GM12878 (cell line): ENCODE measurements around the gene CD1B. TPM values are rescaled to one million over a fixed set of nuclear protein-coding genes. Genes with fewer than 3 reads are reported as not detected.
A peak's percentile ranks its signal among the peaks of the same experiment; 100 is the strongest.

Experiments
- ATAC-seq: fragments of 200-7000 bp; cut with Tn5 transposase; 3 replicates; pipeline ENCODE4 v1.9.1; 2020; ENCODE audit warnings: mild to moderate bottlenecking, moderate library complexity
- BruUV-seq: library from RNA; stranded (reverse); fragments of 400-500 nt; replicated peaks from 2 replicates; lab custom pipeline; 2021; lab: Mats Ljungman, UMichigan
- CTCF ChIA-PET: fragments of 300-600 bp; sonication (Branson Sonifier 250); formaldehyde crosslinking; extraction: SDS; loops from one replicate; lab custom pipeline; 2021; ENCODE audit warnings: inconsistent platforms; lab: Yijun Ruan, JAX
- POLR2A ChIA-PET: fragments of 350-600 bp; formaldehyde crosslinking; extraction: SDS; loops from one replicate; lab custom pipeline; 2021; ENCODE audit warnings: inconsistent platforms; lab: Charles Lee
- RAD21 ChIA-PET: fragments of 300-600 bp; sonication (Branson Sonifier 250); formaldehyde crosslinking; loops from one replicate; lab custom pipeline; 2023; ENCODE audit warnings: antibody characterized with exemption; ENCODE audit not compliant: unreplicated experiment; lab: Charles Lee
- SMC1A ChIA-PET: fragments of 300-600 bp; sonication (Branson Sonifier 250); formaldehyde crosslinking; loops from one replicate; lab custom pipeline; 2023; ENCODE audit not compliant: unreplicated experiment, uncharacterized antibody; lab: Charles Lee
- DNase-seq: peaks from one replicate; pipeline ENCODE4 v3.0.0-alpha.2; 2011; ENCODE audit warnings: low read depth, low spot score
- FAIRE-seq: peaks from 3 replicates; lab custom pipeline; 2011; peaks lifted over from hg19 to GRCh38; lab: Jason Lieb, UNC
- H2AFZ ChIP-seq: 2 replicates; pipeline ENCODE4 v1.6.0; 2011; ENCODE audit warnings: low read depth, low read length, control low read depth; ENCODE audit not compliant: control insufficient read depth
- H3K27ac ChIP-seq: 2 replicates; pipeline ENCODE4 v1.5.1; 2011; ENCODE audit warnings: control low read depth; ENCODE audit not compliant: control insufficient read depth, insufficient read depth
- H3K27me3 ChIP-seq, 2 experiments: replicated peaks in 1 of 2; 2 replicates each; pipeline versions ENCODE4 v1.6.0 to v1.6.1; 2011; ENCODE audit warnings: low read length in 1 of 2; ENCODE audit not compliant: control insufficient read depth in 2 of 2, insufficient read depth in 2 of 2
- H3K36me3 ChIP-seq, 2 experiments: 2 replicates each; pipeline ENCODE4 v1.5.1; 2011; ENCODE audit warnings: low read length in 1 of 2; ENCODE audit not compliant: control insufficient read depth in 2 of 2, insufficient read depth in 2 of 2
- H3K4me1 ChIP-seq: 2 replicates; pipeline ENCODE4 v1.6.1; 2011; ENCODE audit warnings: mild to moderate bottlenecking, low read length, moderate library complexity, mixed read lengths; ENCODE audit not compliant: control insufficient read depth, insufficient read depth
- H3K4me2 ChIP-seq: 2 replicates; pipeline ENCODE4 v1.6.0; 2011; ENCODE audit warnings: control low read depth; ENCODE audit not compliant: control insufficient read depth, insufficient read depth
- H3K4me3 ChIP-seq: fragments of 200-600 bp; sonication (generic); 2 replicates; pipeline ENCODE4 v1.5.1; 2016
- H3K79me2 ChIP-seq: 2 replicates; pipeline ENCODE4 v1.6.0; 2011; ENCODE audit warnings: low read length; ENCODE audit not compliant: control insufficient read depth, insufficient read depth
- H3K9ac ChIP-seq: 2 replicates; pipeline ENCODE4 v1.8.0; 2011; ENCODE audit warnings: low read length, control low read depth, mixed read lengths; ENCODE audit not compliant: control insufficient read depth, insufficient read depth
- H3K9me3 ChIP-seq: replicated peaks from 3 replicates; pipeline ENCODE4 v1.5.1; 2011; ENCODE audit warnings: mild to moderate bottlenecking, low read length; ENCODE audit not compliant: control insufficient read depth, insufficient read depth
- H4K20me1 ChIP-seq: 2 replicates; pipeline ENCODE4 v1.6.0; 2011; ENCODE audit not compliant: control insufficient read depth, insufficient read depth
- ATF2 ChIP-seq: IDR thresholded peaks from 2 replicates; pipeline ENCODE4 v1.6.1; 2012; ENCODE audit warnings: low read length, inconsistent platforms
- ESRRA ChIP-seq: IDR thresholded peaks from 2 replicates; pipeline ENCODE4 v1.6.1; 2012; ENCODE audit warnings: mild to moderate bottlenecking, low read length, improper control_type of control experiment
- FOXM1 ChIP-seq: IDR thresholded peaks from 2 replicates; pipeline ENCODE4 v1.6.1; 2012; ENCODE audit warnings: low read depth, mild to moderate bottlenecking, inconsistent platforms, low read length, moderate library complexity
- GABPA ChIP-seq: IDR thresholded peaks from 2 replicates; pipeline ENCODE4 v1.6.1; 2014; ENCODE audit warnings: antibody characterized with exemption, low read depth, mild to moderate bottlenecking, inconsistent platforms
- HDAC6 ChIP-seq: fragments of 200-600 bp; sonication (generic); IDR thresholded peaks from one replicate; pipeline ENCODE4 v1.8.0; 2017; ENCODE audit warnings: antibody characterized with exemption; ENCODE audit not compliant: unreplicated experiment
- JUNB ChIP-seq: IDR thresholded peaks from 2 replicates; pipeline ENCODE4 v1.6.1; 2016; ENCODE audit warnings: antibody characterized with exemption, mild to moderate bottlenecking
- PAX8 ChIP-seq: fragments of 450-650 bp; IDR thresholded peaks from 2 replicates; pipeline ENCODE4 v1.6.1; 2017; ENCODE audit warnings: mild to moderate bottlenecking, moderate library complexity
- POLR2AphosphoS5 ChIP-seq: IDR thresholded peaks from 2 replicates; pipeline ENCODE4 v1.6.1; 2011; ENCODE audit warnings: mild to moderate bottlenecking, low read length, inconsistent platforms
- RAD21 ChIP-seq: IDR thresholded peaks from 2 replicates; pipeline ENCODE4 v1.6.1; 2011; ENCODE audit warnings: mild to moderate bottlenecking, low read depth, low read length, moderate library complexity; ENCODE audit not compliant: insufficient read depth
- RBBP5 ChIP-seq: fragments of 200-600 bp; sonication (generic); conservative IDR thresholded peaks from 2 replicates; pipeline ENCODE4 v1.6.1; 2016
- RCOR1 ChIP-seq: conservative IDR thresholded peaks from 2 replicates; pipeline ENCODE4 v1.6.1; 2012; ENCODE audit warnings: low read depth, low read length, improper control_type of control experiment
- RUNX3 ChIP-seq: IDR thresholded peaks from 2 replicates; pipeline ENCODE4 v1.6.1; 2012; ENCODE audit warnings: low read length, inconsistent platforms
- SMAD5 ChIP-seq: IDR thresholded peaks from 2 replicates; pipeline ENCODE4 v1.6.1; 2016; ENCODE audit warnings: antibody characterized with exemption, low read depth
- TCF12 ChIP-seq: IDR thresholded peaks from 2 replicates; pipeline ENCODE4 v1.6.1; 2011; ENCODE audit warnings: low read depth, mild to moderate bottlenecking, low read length
- ZNF274 ChIP-seq: IDR thresholded peaks from one replicate; pipeline ENCODE4 v1.8.0; 2011; ENCODE audit not compliant: insufficient read length, insufficient read depth
- WGBS: methylation state at CpG from one replicate; pipeline ENCODE4 v1.1.6; 2016; ENCODE audit warnings: low lambda C conversion rate; ENCODE audit not compliant: insufficient replicate concordance, insufficient coverage; ENCODE audit errors: missing lambda C conversion rate; 5-methylcytosine and 5-hydroxymethylcytosine counted together
- in situ Hi-C: fragments of 300-500 bp; cut with MboI; formaldehyde crosslinking; loops from 9 replicates; pipeline ENCODE4 v1.14.3; 2018; ENCODE audit warnings: mixed read lengths
- intact Hi-C: fragments of 100-400 bp; cut with micrococcal nuclease; formaldehyde crosslinking; loops from one replicate; pipeline ENCODE4 v1.14.2; 2022; ENCODE audit not compliant: unreplicated experiment
- polyA plus RNA-seq, 11 experiments: library from polyadenylated mRNA; depleted of rRNA in 4 of 11; unstranded in 6 of 11; stranded (reverse) in 5 of 11; fragments of >200 nt; fragmentation: Nextera tagmentation in 4 of 11; fragmentation: Illumina TruSeq in 1 of 11; extraction: Ambion mirVana in 4 of 11; extraction: Trizol in 1 of 11; gene quantifications; 1 replicate in 1 of 11; 2 replicates in 10 of 11; pipeline versions ENCODE4 v1.2.1 to v1.2.3, GENCODE V29; 2011 to 2016; ENCODE audit warnings: inconsistent platforms in 2 of 11, missing spikeins in 2 of 11, low read depth in 1 of 11
- total RNA-seq, 4 experiments: library from RNA; depleted of rRNA in 3 of 4; stranded (reverse); fragments of >200 nt in 3 of 4; fragmentation: Illumina TruSeq in 1 of 4; extraction: Trizol in 1 of 4; gene quantifications; 2 replicates each; pipeline versions ENCODE4 v1.2.1 to v1.2.3, GENCODE V29; 2013 to 2021
- TF ChIP-seq, protein P1 (sequence below): fragments of 450-650 bp; IDR thresholded peaks from 2 replicates; pipeline ENCODE4 v1.6.1; 2016; ENCODE audit warnings: mild to moderate bottlenecking
- TF ChIP-seq, protein P2 (sequence below): fragments of 450-650 bp; formaldehyde crosslinking; IDR thresholded peaks from 2 replicates; pipeline ENCODE4 v1.4.0; 2022; ENCODE audit warnings: mild to moderate bottlenecking, moderate library complexity

The CD1B gene
- total and polyA plus RNA-seq, 10 of the 15 experiments (the other 5 are each of a cell fraction or from before 2014, with no cell fraction given): not detected

GRCh38 chr1:158323866-158324265 lies 7.5 kb downstream of the CD1B start (continued):
- TF ChIP-seq, protein P1, sequence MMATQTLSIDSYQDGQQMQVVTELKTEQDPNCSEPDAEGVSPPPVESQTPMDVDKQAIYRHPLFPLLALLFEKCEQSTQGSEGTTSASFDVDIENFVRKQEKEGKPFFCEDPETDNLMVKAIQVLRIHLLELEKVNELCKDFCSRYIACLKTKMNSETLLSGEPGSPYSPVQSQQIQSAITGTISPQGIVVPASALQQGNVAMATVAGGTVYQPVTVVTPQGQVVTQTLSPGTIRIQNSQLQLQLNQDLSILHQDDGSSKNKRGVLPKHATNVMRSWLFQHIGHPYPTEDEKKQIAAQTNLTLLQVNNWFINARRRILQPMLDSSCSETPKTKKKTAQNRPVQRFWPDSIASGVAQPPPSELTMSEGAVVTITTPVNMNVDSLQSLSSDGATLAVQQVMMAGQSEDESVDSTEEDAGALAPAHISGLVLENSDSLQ: no peak
- TF ChIP-seq TCF12 (no peak), HDAC6 (no peak), POLR2AphosphoS5 (no peak), GABPA (no peak), RAD21 (no peak), FOXM1 (no peak), ESRRA (no peak)
- TF ChIP-seq, protein P2, sequence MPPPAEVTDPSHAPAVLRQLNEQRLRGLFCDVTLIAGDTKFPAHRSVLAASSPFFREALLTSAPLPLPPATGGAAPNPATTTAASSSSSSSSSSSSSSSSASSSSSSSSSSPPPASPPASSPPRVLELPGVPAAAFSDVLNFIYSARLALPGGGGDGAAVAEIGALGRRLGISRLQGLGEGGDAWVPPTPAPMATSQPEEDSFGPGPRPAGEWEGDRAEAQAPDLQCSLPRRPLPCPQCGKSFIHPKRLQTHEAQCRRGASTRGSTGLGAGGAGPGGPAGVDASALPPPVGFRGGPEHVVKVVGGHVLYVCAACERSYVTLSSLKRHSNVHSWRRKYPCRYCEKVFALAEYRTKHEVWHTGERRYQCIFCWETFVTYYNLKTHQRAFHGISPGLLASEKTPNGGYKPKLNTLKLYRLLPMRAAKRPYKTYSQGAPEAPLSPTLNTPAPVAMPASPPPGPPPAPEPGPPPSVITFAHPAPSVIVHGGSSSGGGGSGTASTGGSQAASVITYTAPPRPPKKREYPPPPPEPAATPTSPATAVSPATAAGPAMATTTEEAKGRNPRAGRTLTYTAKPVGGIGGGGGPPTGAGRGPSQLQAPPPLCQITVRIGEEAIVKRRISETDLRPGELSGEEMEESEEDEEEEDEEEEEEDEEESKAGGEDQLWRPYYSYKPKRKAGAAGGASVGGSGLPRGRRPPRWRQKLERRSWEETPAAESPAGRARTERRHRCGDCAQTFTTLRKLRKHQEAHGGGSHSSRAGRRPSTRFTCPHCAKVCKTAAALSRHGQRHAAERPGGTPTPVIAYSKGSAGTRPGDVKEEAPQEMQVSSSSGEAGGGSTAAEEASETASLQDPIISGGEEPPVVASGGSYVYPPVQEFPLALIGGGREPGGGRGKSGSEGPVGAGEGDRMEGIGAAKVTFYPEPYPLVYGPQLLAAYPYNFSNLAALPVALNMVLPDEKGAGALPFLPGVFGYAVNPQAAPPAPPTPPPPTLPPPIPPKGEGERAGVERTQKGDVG (CRISPR knock-in tag): no peak
- TF ChIP-seq, all 136 proteins: peak for 0

GRCh38 chr1:158311066-158311465 lies 20.3 kb downstream of the CD1B start:
- ChIA-PET RAD21 (interaction anchor here (0.7 kb wide), 1 partner anchor 24 kb away, joined by 3 read pairs; no protein-coding TSS in a partner anchor), SMC1A (interaction anchor here (0.9 to 1.1 kb wide), 4 partner anchors 10 to 63 kb away, joined by 3 to 5 read pairs (median 4); partner anchors contain the start of gene CD1C), POLR2A (no interaction called here), CTCF (interaction anchor here (0.6 to 1.0 kb wide), 2 partner anchors 17 to 107 kb away, joined by 3 read pairs; no protein-coding TSS in a partner anchor)
- Histone ChIP-seq H2AFZ (no peak overlapping the region), H3K9me3 (no peaks in the 10 kb centered on the region; the same call in 2 of the 3 replicates), H3K4me2 (0 out of 2 replicates have a peak overlapping the region, but pooled peaks have one; percentile 7), H3K9ac (no peak overlapping the region), H4K20me1 (no peaks in the 10 kb centered on the region), H3K27ac (no peak overlapping the region), H3K36me3 (no peaks in the 10 kb centered on the region), H3K27me3 (no peaks in the 10 kb centered on the region), H3K4me3 (no peak overlapping the region), H3K4me1 (no peaks in the 10 kb centered on the region), H3K79me2 (no peaks in the 10 kb centered on the region)
- WGBS: 4% methylated on average over 2 of the region's 2 CpGs
- TF ChIP-seq ZNF274 (no peak), SMAD5 (no peak), JUNB (0 out of 2 replicates have a peak, but pooled peaks have one; percentile 10), RCOR1 (no peak), ATF2 (no peak), RBBP5 (no peak), PAX8 (no peak), RUNX3 (peak; percentile 46; the same call in 1 of the 2 replicates)
- FAIRE-seq (no peak), DNase-seq (no peak), ATAC-seq (peak; percentile 58)
- BruUV-seq: no TSS peak
- in situ Hi-C loops: no loop called here
- intact Hi-C loops: no loop called here
